Measurements from ENCODE around the gene SERINC1. TPM values are rescaled to one million over a fixed set of nuclear protein-coding genes. Genes with fewer than 3 reads are reported as not detected.

The SERINC1 gene
- total RNA-seq, 1 donor from 2014 or later, result 102 TPM

DNA sequence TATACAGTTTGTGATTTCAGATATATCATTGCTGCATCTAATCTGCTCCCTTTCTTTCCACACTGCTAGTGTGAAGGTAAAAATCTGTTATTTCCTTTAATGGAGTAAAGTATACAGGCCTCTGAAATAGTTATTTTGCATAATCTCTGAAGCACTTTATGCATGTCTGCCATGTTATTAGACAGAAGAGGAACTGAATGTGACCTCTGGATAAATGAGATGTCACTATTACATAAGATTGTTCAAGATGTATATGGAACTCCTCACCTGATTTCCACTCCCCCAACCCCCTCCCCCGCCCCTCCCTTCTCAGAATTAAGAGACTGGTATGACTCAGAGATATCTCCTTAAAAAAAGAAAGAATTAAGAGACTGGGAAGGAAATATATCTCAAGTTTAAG lies 26.3 kb downstream of the SERINC1 start:
- Mint-ChIP-seq H3K9me3 (ENCODE audit: unreplicated experiment) (no peaks in the 10 kb centered on the region), H3K27ac (ENCODE audit: unreplicated experiment) (no peak overlapping the region), H3K4me3 (ENCODE audit: unreplicated experiment) (no peak overlapping the region), H3K27me3 (ENCODE audit: unreplicated experiment) (no peaks in the 10 kb centered on the region), H3K36me3 (ENCODE audit: low read depth, unreplicated experiment) (peaks cover 39% of the 10 kb centered on the region), H3K4me1 (ENCODE audit: unreplicated experiment) (no peaks in the 10 kb centered on the region)
- DNase-seq (ENCODE audit: low spot score), result no peak
- TF ChIP-seq, protein P1, sequence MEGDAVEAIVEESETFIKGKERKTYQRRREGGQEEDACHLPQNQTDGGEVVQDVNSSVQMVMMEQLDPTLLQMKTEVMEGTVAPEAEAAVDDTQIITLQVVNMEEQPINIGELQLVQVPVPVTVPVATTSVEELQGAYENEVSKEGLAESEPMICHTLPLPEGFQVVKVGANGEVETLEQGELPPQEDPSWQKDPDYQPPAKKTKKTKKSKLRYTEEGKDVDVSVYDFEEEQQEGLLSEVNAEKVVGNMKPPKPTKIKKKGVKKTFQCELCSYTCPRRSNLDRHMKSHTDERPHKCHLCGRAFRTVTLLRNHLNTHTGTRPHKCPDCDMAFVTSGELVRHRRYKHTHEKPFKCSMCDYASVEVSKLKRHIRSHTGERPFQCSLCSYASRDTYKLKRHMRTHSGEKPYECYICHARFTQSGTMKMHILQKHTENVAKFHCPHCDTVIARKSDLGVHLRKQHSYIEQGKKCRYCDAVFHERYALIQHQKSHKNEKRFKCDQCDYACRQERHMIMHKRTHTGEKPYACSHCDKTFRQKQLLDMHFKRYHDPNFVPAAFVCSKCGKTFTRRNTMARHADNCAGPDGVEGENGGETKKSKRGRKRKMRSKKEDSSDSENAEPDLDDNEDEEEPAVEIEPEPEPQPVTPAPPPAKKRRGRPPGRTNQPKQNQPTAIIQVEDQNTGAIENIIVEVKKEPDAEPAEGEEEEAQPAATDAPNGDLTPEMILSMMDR (IDR thresholded peaks at IDR 0.05; ENCODE audit: unreplicated experiment), result no peak

DNA sequence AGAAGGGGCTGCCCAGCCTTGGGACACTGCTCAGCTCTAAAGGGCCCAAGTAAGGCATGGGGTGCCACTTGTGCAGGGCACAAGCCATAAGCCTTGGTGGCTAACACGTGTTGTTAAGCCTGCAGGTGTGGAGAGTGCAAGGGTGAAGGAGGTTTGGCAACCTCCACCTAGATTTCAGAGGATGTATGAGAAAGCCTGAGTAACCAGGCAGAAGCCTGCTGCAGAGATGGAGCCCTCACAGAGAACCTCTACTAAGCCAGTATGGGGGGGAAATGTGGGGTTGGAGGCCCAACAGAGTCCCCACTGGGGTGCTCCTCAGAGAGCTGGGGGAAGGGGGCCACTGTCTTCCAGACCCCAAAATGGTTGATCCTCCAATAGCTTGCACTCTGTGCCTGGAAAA lies 32.6 kb downstream of the SERINC1 start:
- Mint-ChIP-seq H3K4me1 (ENCODE audit: unreplicated experiment) (no peaks in the 10 kb centered on the region), H3K9me3 (ENCODE audit: unreplicated experiment) (peaks cover 7% of the 10 kb centered on the region), H3K27ac (ENCODE audit: unreplicated experiment) (no peak overlapping the region), H3K4me3 (ENCODE audit: unreplicated experiment) (no peak overlapping the region), H3K27me3 (ENCODE audit: unreplicated experiment) (peaks cover 2% of the 10 kb centered on the region), H3K36me3 (ENCODE audit: low read depth, unreplicated experiment) (peaks cover 64% of the 10 kb centered on the region)
- no peak for DNase-seq (ENCODE audit: low spot score)
- TF ChIP-seq, protein P1 (IDR thresholded peaks at IDR 0.05; ENCODE audit: unreplicated experiment), result no peak

DNA sequence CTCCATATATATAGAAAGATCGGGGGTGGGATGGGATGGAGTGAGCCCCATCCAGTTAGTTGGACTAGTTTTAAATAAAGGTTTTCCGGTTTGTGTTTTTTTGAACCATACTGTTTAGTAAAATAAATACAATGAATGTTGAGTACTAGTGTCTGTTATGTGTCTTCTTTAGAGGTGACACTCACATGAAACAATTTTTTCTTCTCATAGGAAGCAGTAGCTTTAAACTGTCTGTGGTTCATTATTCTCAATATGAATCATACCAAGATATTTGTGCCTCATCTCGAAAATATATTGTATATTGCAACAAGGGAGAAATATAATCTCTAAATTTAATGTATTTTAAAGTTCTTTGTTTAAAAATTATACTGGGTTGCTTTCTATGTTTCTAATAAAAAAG lies 38.8 kb downstream of the SERINC1 start:
- Mint-ChIP-seq H3K27me3 (ENCODE audit: unreplicated experiment) (no peaks in the 10 kb centered on the region), H3K4me1 (ENCODE audit: unreplicated experiment) (no peaks in the 10 kb centered on the region), H3K27ac (ENCODE audit: unreplicated experiment) (no peak overlapping the region), H3K9me3 (ENCODE audit: unreplicated experiment) (no peaks in the 10 kb centered on the region), H3K36me3 (ENCODE audit: low read depth, unreplicated experiment) (peaks cover 23% of the 10 kb centered on the region), H3K4me3 (ENCODE audit: unreplicated experiment) (no peak overlapping the region)
- no peak for DNase-seq (ENCODE audit: low spot score)
- TF ChIP-seq, protein P1 (IDR thresholded peaks at IDR 0.05; ENCODE audit: unreplicated experiment), result no peak

DNA sequence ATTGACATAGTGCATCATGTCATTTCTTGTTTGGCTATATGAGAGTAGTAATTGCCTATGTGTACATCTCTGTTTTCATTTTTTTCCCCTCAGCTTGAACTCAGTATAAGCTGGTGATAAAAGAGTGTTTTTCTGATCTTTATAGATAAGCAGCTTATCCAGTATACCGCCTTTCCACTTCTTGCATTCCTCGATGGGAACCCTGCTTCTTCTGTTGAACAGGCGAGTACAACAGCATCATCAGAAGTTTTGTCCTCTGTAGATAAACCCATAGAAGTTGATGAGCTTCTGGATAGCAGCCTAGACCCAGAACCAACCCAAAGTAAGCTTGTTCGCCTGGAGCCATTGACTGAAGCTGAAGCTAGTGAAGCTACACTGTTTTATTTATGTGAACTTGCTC lies 39.8 kb downstream of the SERINC1 start:
- Mint-ChIP-seq H3K36me3 (ENCODE audit: low read depth, unreplicated experiment) (peaks cover 19% of the 10 kb centered on the region), H3K4me1 (ENCODE audit: unreplicated experiment) (no peaks in the 10 kb centered on the region), H3K4me3 (ENCODE audit: unreplicated experiment) (no peak overlapping the region), H3K27ac (ENCODE audit: unreplicated experiment) (no peak overlapping the region), H3K27me3 (ENCODE audit: unreplicated experiment) (no peaks in the 10 kb centered on the region), H3K9me3 (ENCODE audit: unreplicated experiment) (no peaks in the 10 kb centered on the region)
- no peak for DNase-seq (ENCODE audit: low spot score)
- TF ChIP-seq, protein P1 (IDR thresholded peaks at IDR 0.05; ENCODE audit: unreplicated experiment), result no peak

DNA sequence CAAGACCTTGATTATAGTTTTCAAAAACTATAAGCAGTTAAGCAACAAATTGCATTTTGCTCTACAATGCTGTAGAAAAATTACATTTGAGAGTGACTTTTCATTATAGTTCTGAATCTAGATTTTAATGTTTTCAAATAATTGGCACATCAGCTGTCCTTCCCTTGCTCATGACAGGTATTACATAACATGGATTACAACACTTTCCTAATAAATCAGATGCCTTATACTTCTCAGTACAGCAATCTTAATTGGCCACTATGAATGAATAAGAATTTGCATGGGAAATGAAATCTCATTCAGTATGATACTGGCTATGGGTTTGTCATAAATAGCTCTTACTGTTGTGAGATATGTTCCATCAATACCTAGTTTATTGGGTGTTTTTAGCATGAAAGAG lies 42.3 kb downstream of the SERINC1 start:
- no peaks in the 10 kb centered on the region for H3K9me3 Mint-ChIP-seq (ENCODE audit: unreplicated experiment)
- no peak for DNase-seq (ENCODE audit: low spot score)
- H3K27me3 Mint-ChIP-seq (ENCODE audit: unreplicated experiment), result no peaks in the 10 kb centered on the region
- no peaks in the 10 kb centered on the region for H3K4me1 Mint-ChIP-seq (ENCODE audit: unreplicated experiment)
- H3K36me3 Mint-ChIP-seq (ENCODE audit: low read depth, unreplicated experiment), result peaks cover 10% of the 10 kb centered on the region
- H3K27ac Mint-ChIP-seq (ENCODE audit: unreplicated experiment), result no peak overlapping the region
- TF ChIP-seq, protein P1 (IDR thresholded peaks at IDR 0.05; ENCODE audit: unreplicated experiment), result no peak
- no peak overlapping the region for H3K4me3 Mint-ChIP-seq (ENCODE audit: unreplicated experiment)

All from endothelial cell (in vitro differentiated cells).